ENCODE measurements around the gene RPS24.
"Not testable (repeated sequence)": the region's sequence is repeated elsewhere in the genome, so short reads cannot be mapped to it uniquely, and the experiment has no call there.

Gene RPS24

GRCh38 chr10:78058562-78058961 is 24.9 kb downstream of the RPS24 start:
- no peak for DNase-seq

- DNase-seq: no peak
These were observed 26.4 kb downstream of the RPS24 start for GRCh38 chr10:78059906-78060702.

GRCh38 chr10:78062296-78062695 is 28.6 kb downstream of the RPS24 start:
- DNase-seq: no peak

GRCh38 chr10:78063236-78063635 is 29.6 kb downstream of the RPS24 start:
- DNase-seq: no peak

DNA sequence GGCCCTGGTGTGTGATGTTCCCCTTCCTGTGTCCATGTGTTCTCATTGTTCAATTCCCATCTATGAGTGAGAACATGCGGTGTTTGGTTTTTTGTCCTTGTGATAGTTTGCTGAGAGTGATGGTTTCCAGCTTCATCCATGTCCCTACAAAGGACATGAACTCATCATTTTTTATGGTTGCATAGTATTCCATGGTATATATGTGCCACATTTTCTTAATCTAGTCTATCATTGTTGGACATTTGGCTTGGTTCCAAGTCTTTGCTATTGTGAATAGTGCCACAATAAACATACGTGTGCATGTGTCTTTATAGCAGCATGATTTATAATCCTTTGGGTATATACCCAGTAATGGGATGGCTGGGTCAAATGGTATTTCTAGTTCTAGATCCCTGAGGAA is 31.3 kb downstream of the RPS24 start:
- DNase-seq: not testable (repeated sequence)

DNA sequence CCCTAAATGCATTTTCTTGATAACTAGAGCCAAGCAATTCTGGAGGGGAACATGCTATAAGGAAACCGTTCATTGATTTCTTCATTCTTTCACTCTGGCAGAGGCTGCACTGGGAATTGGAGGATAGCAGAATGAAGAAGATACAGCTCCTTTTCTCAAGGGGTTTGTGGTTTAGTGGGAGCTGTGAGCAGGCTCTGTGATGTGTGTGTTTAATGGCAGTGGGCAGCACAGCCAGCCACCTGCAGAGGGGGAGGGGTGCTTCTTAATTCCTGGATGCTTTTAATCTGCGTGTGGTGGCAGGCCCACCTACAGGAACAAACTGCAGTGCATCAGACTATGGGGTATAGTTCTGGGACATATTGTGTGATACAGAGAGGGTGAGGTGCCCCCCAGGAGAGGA is 31.9 kb downstream of the RPS24 start:
- DNase-seq: no peak

DNA sequence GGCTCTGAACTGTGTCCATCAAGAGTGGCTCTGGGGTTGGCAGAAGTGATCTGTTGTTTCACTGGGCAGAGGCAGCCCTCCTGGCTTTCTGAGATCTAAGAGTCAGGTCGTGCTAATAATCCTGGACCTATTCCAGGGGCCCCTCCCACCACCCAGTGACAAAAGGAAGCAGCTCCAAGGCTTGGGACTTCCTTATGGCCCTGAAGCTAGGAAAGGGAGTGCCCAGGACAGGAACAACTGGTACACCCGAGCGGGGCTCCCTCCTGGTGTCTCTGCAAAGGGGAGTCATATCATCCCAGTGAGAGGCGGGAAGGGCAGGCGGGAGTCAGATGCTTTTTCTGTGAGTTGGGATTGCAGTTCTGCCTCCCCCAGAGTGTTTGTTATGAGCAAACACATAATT is 32.3 kb downstream of the RPS24 start:
- no peak for DNase-seq

GRCh38 chr10:78066728-78067430 is 33.2 kb downstream of the RPS24 start:
- DNase-seq: no peak

- DNase-seq: no peak
These were observed 35.5 kb downstream of the RPS24 start for GRCh38 chr10:78069151-78069550.

DNA sequence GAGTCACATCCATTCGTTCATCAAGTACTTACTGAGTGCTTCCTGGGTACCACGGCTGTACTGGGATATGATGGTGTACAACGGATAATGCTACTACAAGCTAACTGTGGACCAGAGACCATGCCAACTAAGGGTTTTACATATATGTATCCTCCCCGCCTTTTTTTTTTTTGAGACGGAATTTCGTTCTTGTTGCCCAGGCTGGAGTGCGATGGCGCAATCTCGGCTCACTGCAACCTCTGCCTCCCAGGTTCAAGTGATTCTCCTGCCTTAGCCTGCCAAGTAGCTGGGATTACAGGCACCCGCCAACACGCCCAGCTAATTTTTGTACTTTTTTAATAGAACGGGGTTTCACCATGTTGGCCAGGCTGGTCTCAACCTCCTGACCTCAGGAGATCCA is 36.4 kb downstream of the RPS24 start:
- not testable (repeated sequence) for DNase-seq

DNA sequence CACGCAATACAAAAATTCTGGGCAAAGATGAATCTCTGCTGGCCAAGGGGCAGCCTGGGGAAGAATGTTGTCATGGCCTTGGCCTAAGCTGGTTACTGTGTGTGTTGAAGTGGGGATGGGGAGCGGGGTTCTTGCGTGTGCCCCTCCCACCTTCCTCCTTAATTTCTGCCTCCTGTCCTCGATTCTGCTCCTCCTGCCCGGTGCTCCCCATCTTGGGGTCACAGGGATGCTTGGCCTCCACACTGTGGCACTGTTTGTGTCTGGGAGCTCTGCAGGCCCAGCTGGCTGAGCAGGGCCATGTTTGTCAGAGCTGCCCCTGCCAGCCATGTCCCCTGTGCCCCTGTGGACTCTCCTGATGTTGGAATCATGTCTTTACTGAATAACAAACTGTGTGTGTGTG is 37.1 kb downstream of the RPS24 start:
- no peak for DNase-seq

- DNase-seq: no peak
These were observed 37.6 kb downstream of the RPS24 start for GRCh38 chr10:78071140-78071856.

GRCh38 chr10:78071857-78072179 is 38.2 kb downstream of the RPS24 start:
- DNase-seq: no peak

- DNase-seq: no peak
These were observed 38.8 kb downstream of the RPS24 start for GRCh38 chr10:78072504-78072903.

- DNase-seq: not testable (repeated sequence)
These were observed 42.1 kb downstream of the RPS24 start for GRCh38 chr10:78075806-78076205.

DNA sequence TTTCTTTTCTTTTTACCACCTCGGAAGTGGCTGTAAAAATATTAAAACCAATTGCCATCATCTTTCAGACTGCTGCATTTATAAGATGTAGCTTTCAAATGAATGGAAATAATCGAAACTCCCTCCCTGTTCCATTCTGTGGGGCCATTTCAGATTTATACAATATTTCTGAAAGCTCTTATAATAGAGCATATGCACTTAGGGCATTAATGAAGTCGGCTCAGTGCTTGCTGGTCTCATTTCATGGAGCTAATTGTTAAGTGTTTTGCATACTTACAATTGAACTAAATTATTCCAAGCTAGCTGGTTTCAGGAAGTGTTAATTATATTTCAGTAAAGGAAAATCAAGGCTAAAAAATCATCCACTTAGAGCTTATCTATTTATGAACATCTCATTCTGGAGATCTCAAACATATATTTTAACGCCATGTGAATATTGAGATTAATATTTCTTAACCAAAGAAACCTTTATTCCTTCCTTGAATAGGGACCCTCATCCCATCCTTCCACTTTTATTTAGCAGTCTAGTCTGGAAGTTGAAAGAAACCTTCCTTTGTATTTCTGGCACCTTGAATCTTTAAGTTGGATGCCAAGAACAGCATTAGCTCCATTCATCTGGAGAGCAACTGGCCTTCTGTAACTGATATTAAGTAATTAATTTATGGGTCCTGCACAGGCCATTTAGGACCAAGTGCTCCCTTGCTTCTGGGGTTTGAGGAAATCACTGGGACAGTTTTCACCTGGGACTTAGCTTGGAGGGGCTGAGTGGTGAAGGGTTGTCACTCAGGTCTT is 45.1 kb downstream of the RPS24 start:
- DNase-seq: no peak

GRCh38 chr10:78079411-78079810 is 45.7 kb downstream of the RPS24 start:
- no peak for DNase-seq

GRCh38 chr10:78081292-78081691 is 47.6 kb downstream of the RPS24 start:
- DNase-seq: no peak

- DNase-seq: no peak
These were observed 49.0 kb downstream of the RPS24 start for GRCh38 chr10:78082636-78083035.
